OCI-LY7 (cell line): ENCODE measurements around the gene PRSS8. TPM values are rescaled to one million over a fixed set of nuclear protein-coding genes. Genes with fewer than 3 reads are reported as not detected.

Experiments
- BruUV-seq: library from RNA; stranded (reverse); fragments of 400-500 nt; replicated peaks from 2 replicates; lab custom pipeline; 2021; lab: Mats Ljungman, UMichigan
- CTCF ChIA-PET: fragments of 300-600 bp; sonication (Branson Sonifier 250); formaldehyde crosslinking; loops from one replicate; lab custom pipeline; 2022; ENCODE audit warnings: antibody characterized with exemption; ENCODE audit not compliant: unreplicated experiment; lab: Charles Lee
- POLR2A ChIA-PET: fragments of 300-600 bp; sonication (Branson Sonifier 250); formaldehyde crosslinking; loops from one replicate; lab custom pipeline; 2022; ENCODE audit warnings: antibody characterized with exemption; lab: Charles Lee
- DNase-seq: peaks from one replicate; pipeline ENCODE4 v3.0.0-alpha.2; 2015; ENCODE audit warnings: low spot score
- H2AFZ ChIP-seq: fragments of 200-600 bp; sonication (generic), shearing (Covaris generic); 2 replicates; pipeline ENCODE4 v1.6.1; 2014; ENCODE audit warnings: mild to moderate bottlenecking, antibody characterized with exemption, low read length, moderate library complexity
- H3K27ac ChIP-seq: fragments of 200-600 bp; sonication (generic); 2 replicates; pipeline ENCODE4 v1.5.1; 2014; ENCODE audit warnings: mixed run types, low read depth, mild to moderate bottlenecking, moderate library complexity, low read length, inconsistent platforms; ENCODE audit not compliant: poor library complexity, severe bottlenecking
- H3K36me3 ChIP-seq: fragments of 200-600 bp; sonication (generic); 2 replicates; pipeline ENCODE4 v1.6.1; 2014; ENCODE audit warnings: mild to moderate bottlenecking, antibody characterized with exemption, low read length, moderate library complexity, mixed read lengths; ENCODE audit not compliant: insufficient read depth
- H3K4me1 ChIP-seq: fragments of 200-600 bp; sonication (generic); 2 replicates; pipeline ENCODE4 v1.5.1; 2014; ENCODE audit warnings: mild to moderate bottlenecking, low read length; ENCODE audit not compliant: insufficient read depth, poor library complexity, severe bottlenecking
- H3K4me2 ChIP-seq: fragments of 200-600 bp; sonication (generic); 2 replicates; pipeline ENCODE4 v1.6.1; 2014; ENCODE audit warnings: mild to moderate bottlenecking, low read length
- H3K4me3 ChIP-seq: fragments of 200-600 bp; sonication (generic); 2 replicates; pipeline ENCODE4 v1.5.1; 2014; ENCODE audit warnings: mild to moderate bottlenecking, low read depth, low read length; ENCODE audit not compliant: poor library complexity, severe bottlenecking
- H3K79me2 ChIP-seq: fragments of 200-600 bp; sonication (generic); 2 replicates; pipeline ENCODE4 v1.6.1; 2016; ENCODE audit warnings: low read depth, mild to moderate bottlenecking, low read length, moderate library complexity, mixed read lengths; ENCODE audit not compliant: insufficient read depth
- H3K9me2 ChIP-seq: fragments of 200-600 bp; sonication (generic); 2 replicates; pipeline ENCODE4 v1.6.1; 2016; ENCODE audit warnings: mild to moderate bottlenecking, low read length, mixed read lengths; ENCODE audit not compliant: insufficient read depth
- H3K9me3 ChIP-seq: fragments of 200-600 bp; sonication (generic); 2 replicates; pipeline ENCODE4 v1.6.1; 2014; ENCODE audit warnings: mild to moderate bottlenecking, mixed run types, low read length, mixed read lengths
- H4K20me1 ChIP-seq: fragments of 200-600 bp; sonication (generic); 2 replicates; pipeline ENCODE4 v1.6.1; 2014; ENCODE audit warnings: mild to moderate bottlenecking, antibody characterized with exemption, low read length, moderate library complexity, mixed read lengths; ENCODE audit not compliant: insufficient read depth
- CTCF ChIP-seq: fragments of 200-600 bp; sonication (generic); conservative IDR thresholded peaks from 2 replicates; pipeline ENCODE4 v1.5.1; 2014; ENCODE audit warnings: mild to moderate bottlenecking, antibody characterized with exemption, low read length, moderate library complexity, mixed read lengths
- EZH2phosphoT487 ChIP-seq: fragments of 200-600 bp; sonication (generic); IDR thresholded peaks from 2 replicates; pipeline ENCODE4 v1.6.1; 2018; ENCODE audit warnings: low read depth, borderline replicate concordance, mild to moderate bottlenecking, mixed run types, antibody characterized with exemption, low read length, moderate library complexity, mixed read lengths
- intact Hi-C: fragments of 100-400 bp; cut with micrococcal nuclease; formaldehyde crosslinking; loops from one replicate; pipeline ENCODE4 v1.10.0; 2022; ENCODE audit not compliant: unreplicated experiment
- total RNA-seq, 2 experiments: library from RNA; depleted of rRNA in 1 of 2; stranded (reverse); fragments of >200 nt in 1 of 2; shearing (Covaris generic) in 1 of 2; gene quantifications; 2 replicates each; pipeline ENCODE4 v1.2.3, GENCODE V29; 2014 to 2022

The PRSS8 gene
- total RNA-seq, 2 experiments from 2014 or later, result not detected

DNA sequence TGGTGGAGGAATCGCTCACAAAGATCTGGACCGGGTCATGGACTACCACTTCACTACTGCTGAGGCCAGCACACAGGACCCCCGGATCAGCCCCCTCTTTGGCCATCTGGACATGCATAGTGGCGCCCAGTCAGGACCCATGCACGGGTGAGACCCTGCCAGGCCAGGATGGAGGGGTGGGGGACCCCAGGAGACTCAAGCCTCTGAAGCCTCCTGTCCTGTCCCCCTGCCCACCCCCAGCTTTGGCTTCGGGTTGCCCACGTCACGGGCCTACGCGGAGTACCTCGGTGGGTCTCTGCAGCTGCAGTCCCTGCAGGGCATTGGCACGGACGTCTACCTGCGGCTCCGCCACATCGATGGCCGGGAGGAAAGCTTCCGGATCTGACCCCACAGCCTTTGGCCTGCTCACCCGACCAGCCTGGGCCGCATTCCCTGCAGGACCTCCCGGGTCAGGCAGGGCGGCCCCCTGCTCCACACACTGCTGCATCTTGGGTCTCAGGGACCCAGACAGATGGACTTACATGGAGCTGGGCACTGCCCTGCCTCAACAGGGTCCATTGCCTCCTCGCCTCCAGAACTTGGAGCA, 23.6 kb downstream of the PRSS8 start:
- no peak for TF ChIP-seq EZH2phosphoT487
- Histone ChIP-seq H3K4me2 (no peak overlapping the region), H3K9me2 (no peaks in the 10 kb centered on the region), H3K27ac (no peak overlapping the region), H3K79me2 (no peaks in the 10 kb centered on the region), H3K4me3 (no peak overlapping the region), H3K36me3 (peaks cover 33% of the 10 kb centered on the region), H3K4me1 (peaks cover 14% of the 10 kb centered on the region), H2AFZ (no peak overlapping the region), H4K20me1 (no peaks in the 10 kb centered on the region), H3K9me3 (no peaks in the 10 kb centered on the region)
- intact Hi-C loops, result loop anchor here (10.0 kb wide), 1 partner anchor 343 kb away; the partner anchor contains the start of gene ARMC5
- TSS peak; percentile 42 for BruUV-seq
- no peak for DNase-seq
- ChIA-PET POLR2A (no interaction called here), CTCF (no interaction called here)

DNA sequence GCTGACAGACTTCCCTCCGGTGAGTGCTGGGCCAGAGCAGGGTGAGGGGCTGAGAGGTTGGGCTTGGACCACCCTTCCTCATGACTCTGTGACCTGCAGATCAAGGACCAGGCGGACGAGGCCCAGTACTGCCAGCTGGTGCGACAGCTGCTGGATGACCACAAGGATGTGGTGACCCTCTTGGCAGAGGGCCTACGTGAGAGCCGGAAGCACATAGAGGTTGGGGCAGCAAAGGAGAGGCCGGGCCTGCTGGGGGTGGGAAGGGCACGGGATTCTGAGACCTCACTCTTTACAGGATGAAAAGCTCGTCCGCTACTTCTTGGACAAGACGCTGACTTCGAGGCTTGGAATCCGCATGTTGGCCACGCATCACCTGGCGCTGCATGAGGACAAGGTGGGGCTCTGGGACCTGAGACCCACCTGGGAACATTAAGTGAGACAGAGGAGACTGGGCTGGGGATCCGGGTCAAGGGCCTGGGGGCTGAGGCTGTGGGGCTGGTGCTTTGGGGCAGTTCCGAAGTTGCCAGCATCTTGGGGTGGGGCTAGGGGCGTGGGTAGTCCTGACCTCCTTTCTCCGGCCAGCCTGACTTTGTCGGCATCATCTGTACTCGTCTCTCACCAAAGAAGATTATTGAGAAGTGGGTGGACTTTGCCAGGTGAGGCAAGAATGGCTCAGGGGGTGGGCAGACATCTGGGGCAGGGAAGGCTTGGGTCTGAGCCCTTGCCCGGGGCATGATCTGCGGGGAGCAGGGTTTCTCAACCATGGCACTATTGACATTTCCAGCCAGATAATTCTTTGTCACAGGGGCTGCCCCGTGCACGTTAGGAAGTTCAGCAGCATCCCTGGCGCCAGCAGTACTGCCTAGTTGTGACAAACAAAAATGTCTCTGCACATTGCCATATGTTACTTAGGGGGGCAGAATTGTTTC, 25.2 kb downstream of the PRSS8 start:
- no peaks in the 10 kb centered on the region for H3K9me3 ChIP-seq
- no peaks in the 10 kb centered on the region for H3K9me2 ChIP-seq
- no peaks in the 10 kb centered on the region for H4K20me1 ChIP-seq
- intact Hi-C loops, result loop anchor here (10.0 kb wide), 1 partner anchor 344 kb away; the partner anchor contains the start of gene ARMC5
- ChIA-PET CTCF (no interaction called here), POLR2A (no interaction called here)
- BruUV-seq, result no TSS peak
- DNase-seq, result no peak
- H3K4me1 ChIP-seq, result peaks cover 18% of the 10 kb centered on the region
- H2AFZ ChIP-seq, result no peak overlapping the region
- TF ChIP-seq CTCF (no peak), EZH2phosphoT487 (no peak)
- H3K27ac ChIP-seq, result no peak overlapping the region
- no peaks in the 10 kb centered on the region for H3K79me2 ChIP-seq
- peaks cover 33% of the 10 kb centered on the region for H3K36me3 ChIP-seq
- no peak overlapping the region for H3K4me2 ChIP-seq
- H3K4me3 ChIP-seq, result no peak overlapping the region

GRCh38 chr16:31109622-31110021, 25.9 kb downstream of the PRSS8 start:
- H2AFZ ChIP-seq, result no peak overlapping the region
- no peaks in the 10 kb centered on the region for H3K9me2 ChIP-seq
- no peaks in the 10 kb centered on the region for H4K20me1 ChIP-seq
- TF ChIP-seq CTCF (no peak), EZH2phosphoT487 (no peak)
- no peaks in the 10 kb centered on the region for H3K79me2 ChIP-seq
- H3K4me2 ChIP-seq, result no peak overlapping the region
- no peak for DNase-seq
- BruUV-seq, result no TSS peak
- intact Hi-C loops, result loop anchor here (2.0 to 10.0 kb wide), 2 partner anchors 33 to 345 kb away; partner anchors contain the start of gene ARMC5
- POLR2A ChIA-PET, result no interaction called here
- no peak overlapping the region for H3K27ac ChIP-seq
- peaks cover 18% of the 10 kb centered on the region for H3K4me1 ChIP-seq
- H3K36me3 ChIP-seq, result peaks cover 33% of the 10 kb centered on the region
- H3K9me3 ChIP-seq, result no peaks in the 10 kb centered on the region
- no peak overlapping the region for H3K4me3 ChIP-seq
- CTCF ChIA-PET, result no interaction called here
